Activated CD4-positive, CD25-positive, alpha-beta regulatory T cell treated with anti-CD3 and anti-CD28 coated beads, Interleukin-2, amount 50 U/mL, for 72 hours (primary cell): ENCODE measurements around the gene NIPA2.

Source experiments
- DNase-seq: peaks from one replicate; pipeline ENCODE4 v3.0.0; 2021

The NIPA2 gene

DNA sequence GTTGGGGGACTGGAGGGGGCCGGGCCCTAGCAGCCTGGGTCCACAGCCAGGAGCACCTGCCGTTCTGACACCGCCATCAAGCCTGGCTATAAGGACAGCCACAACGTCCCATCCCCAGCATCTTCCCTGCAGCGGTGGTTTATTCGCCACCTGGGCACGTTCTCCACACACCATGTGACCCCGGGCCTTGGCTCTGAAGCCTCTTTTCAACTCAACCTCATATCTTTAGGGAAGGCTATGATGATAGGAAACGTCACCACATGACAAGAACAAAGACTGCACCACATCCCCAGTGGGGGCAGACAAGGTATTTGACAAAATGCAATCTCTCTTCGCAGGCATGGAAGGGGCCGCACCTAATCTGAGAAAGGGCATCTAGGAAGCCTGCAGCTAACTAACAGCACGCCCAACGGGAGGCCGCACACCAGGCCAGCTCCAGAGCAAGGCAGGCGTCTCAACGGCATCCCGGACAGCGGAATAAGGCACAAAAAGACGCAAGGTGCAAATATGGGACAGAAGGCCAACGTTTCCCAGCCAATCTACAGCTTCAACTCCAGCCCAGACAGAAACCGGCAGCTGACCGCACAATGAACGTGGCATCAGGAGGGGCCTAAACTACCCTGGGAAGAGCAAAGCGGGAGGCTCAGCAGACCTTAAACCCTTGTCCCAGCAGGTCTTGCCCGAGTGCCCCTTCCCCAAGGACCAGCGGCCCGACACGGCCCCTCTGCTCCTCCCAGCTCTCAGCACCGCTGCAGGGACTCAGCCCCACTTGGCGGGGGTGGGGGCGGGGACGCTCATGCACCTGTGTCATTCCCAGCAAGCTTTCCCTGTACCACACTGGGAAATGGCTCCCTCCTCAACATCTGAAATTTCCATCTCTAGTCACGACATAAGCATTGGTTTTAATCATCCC lies 41.9 kb downstream of the NIPA2 start:
- DNase-seq: no peak

DNA sequence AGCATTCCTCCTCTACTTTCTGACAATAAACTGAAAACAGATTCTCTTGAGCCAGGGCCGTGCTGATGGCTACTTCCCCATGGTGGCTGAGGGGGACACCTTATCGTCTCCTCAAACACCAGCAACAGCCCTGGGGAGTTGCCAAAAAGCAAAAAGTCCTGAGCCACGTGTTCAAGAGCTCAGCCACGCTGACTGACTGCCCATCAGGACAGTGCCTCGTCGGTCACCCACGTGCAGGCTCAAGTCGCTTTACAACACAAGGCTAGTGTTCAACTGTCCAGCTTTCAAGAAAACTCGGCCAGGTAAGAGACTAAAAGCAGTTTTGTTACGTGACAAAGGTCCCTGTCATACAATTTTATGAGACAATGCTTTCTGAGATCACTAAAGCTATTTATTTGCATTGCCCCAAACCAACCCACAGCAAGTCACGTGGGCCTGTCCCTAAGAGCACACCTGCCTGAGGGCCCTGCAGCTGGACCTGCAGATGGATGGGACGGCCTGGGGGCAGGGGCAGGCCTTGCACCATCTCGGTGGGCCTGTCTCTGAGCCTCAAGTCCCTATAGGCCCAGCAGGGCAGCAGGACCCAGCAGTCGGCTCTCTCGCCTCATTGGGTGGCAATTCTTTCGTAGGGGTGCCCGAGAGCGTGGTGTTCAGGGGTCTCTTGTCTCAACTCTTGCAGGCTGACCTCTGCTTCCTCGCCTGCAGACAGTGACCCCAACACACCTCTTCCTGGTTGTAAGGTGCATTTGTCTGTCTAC lies 42.7 kb downstream of the NIPA2 start:
- no peak for DNase-seq

- DNase-seq: no peak
Observed at GRCh38 chr15:22881739-22882440, 43.4 kb downstream of the NIPA2 start.

- no peak for DNase-seq
Observed at GRCh38 chr15:22883196-22883595, 44.7 kb downstream of the NIPA2 start.

- DNase-seq: no peak
Observed at GRCh38 chr15:22884344-22884743, 45.9 kb downstream of the NIPA2 start.

DNA sequence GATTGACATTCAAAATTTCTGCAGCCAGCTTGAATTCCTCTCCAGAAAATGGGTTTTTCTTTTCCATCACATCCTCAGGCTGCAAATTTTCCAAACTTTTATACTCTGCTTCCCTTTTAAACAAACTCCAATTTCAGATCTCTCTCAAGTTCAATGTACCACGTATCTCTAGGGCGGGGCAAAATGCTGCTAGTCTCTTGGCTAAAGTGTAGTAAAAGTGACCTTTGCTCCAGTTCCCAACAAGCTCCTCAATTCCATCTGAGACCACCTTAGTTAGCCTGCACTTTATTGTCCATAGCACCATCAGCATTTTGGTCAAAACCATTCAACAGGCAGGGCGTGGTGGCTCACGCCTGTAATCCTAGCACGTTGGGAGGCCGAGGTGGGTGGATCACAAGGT lies 46.7 kb downstream of the NIPA2 start:
- no peak for DNase-seq

DNA sequence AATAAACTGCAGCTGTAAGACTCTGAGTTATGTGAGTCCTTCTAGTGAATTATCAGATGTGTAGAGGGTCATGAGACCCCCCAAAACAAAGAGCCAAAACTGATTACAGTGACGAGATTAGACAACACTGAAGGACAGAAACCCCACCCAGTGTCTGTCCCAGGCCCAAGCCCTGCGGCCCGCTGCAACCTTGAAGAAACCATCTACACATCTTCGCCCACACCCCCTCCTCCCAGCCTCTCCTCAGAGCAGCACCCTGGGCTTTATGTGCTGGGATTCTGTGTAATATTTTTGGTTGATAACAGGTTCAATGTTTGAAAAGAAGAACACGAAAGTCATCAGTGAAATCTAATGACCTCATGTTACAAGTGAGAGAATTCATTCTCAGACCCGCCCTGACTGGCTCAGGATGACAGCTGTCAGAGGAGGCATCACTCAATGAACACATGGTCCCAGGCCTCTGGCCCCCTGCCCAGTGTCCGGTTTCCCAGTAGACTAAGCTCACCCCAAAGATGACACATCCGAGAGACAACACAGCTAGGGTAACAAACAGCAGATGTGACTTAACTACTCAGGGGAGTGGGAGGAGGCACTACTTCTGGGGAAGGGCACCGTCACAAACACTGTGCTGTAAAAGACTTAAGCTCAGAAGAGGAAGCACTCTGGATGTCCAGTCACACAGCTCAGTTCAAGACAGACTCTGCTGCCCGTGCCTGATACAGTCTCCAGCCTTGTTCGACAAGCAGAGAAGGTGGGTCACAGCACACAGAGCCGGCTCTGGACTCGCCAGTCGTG lies 48.9 kb downstream of the NIPA2 start:
- no peak for DNase-seq

DNA sequence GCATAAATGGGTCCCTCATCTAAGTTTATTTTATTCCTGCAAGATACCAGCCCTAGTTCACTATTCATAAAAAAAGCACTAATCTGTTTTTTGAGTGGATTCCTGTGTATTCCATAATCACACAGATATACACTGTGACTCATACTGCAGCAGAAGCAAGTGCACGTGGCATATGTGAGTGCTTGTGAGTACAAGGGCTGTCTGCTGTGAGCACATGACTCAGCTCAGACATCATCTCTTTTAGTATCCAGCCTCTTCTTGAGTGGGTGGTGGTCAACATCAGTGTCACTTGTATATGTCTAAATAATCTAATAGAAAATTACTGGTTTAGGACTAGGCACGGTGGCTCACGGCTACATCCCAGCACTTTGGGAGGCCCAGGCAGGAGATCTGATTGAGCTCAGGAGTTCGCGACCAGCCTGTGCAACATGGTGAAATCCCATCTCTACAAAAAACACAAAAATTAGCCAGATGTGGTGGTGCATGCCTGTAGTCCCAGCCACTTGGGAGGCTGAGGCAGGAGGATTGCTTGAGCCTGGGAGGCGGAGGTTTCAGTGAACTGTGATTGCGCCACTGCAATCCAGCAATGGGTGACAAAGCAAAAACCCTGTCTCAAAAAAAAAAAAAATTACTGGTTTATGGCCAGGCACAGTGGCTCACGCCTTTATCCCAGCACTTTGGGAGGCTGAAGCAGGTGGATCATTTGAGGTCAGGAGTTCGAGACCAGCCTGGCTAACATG lies 49.8 kb downstream of the NIPA2 start:
- DNase-seq: no peak

- no peak for DNase-seq
Observed at GRCh38 chr15:22889146-22889818, 50.8 kb downstream of the NIPA2 start.

- DNase-seq: no peak
Observed at GRCh38 chr15:22890296-22890695, 51.8 kb downstream of the NIPA2 start.

GRCh38 chr15:22891426-22892210 lies 53.2 kb downstream of the NIPA2 start:
- no peak for DNase-seq

DNA sequence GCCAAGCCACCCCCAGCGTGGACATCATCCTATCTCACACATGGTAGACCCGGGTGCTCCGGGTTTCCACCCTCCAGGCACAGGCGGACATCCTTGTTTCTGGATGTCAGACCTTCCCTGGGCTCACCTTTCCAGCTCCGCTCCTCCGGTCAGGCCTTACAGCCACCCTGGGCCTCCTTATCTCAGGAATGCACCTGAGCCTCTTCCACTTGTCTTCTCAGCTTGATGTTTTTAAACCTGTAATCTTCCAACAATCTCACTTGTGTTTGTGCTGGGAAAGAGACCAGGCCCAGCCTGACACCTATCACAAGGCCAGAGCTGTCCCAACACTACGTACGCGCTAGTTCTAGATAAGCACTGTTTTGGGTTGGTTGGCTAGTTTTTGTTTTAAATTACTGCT lies 53.9 kb downstream of the NIPA2 start:
- DNase-seq: no peak

- no peak for DNase-seq
Observed at GRCh38 chr15:22893081-22893480, 54.6 kb downstream of the NIPA2 start.

DNA sequence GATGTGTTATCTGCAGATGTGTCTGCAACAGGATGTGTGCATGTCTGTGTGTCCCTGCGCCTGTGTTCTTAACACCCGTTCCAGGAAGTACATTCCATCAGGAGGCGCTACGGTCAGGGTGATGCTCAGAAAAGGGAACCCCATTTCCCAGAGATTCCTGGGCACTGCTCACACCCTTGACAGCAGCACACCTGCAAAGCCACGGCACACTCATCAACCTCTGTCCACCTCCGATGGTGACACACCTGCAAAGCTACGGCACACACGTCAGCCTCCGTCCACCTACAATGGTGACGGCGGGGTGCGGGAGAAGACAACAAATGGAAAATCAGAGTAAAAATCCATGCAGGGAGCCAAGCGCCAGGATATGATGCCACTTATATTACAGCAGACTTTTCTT lies 55.4 kb downstream of the NIPA2 start:
- DNase-seq: no peak

DNA sequence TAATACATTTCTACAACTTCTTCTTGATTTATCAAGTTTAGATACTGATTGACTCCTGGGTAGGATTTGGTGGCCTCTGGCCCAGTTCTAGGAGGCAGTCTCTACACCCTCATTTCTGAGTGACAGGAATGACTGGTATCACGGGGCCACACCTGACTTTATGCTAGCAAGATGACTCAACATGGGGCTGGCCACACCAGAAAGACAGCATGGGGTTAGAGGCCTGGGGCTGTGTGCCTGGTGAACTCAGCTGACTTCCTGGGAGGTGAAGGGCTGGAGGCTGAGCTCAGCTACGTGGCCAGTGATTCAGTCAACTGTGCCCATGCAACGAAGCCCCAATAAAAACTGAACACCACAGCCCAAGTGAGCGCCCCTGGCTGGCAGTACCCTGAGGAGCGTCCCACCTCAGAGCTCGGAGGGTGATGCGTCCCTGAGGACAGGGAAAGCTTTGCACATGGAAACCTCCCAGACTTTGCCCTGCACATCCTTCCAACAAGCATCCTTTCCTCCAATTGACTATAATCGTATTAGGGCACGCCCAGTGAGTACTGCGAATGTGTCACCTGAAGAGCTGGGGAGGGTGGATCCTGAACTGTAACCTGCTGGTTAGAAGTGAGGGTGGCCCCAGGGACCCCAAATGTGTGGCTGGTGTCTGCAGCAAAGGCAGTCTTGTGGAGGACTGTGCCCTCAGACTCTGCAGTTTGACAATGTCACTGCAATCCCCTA lies 57.2 kb downstream of the NIPA2 start:
- no peak for DNase-seq

DNA sequence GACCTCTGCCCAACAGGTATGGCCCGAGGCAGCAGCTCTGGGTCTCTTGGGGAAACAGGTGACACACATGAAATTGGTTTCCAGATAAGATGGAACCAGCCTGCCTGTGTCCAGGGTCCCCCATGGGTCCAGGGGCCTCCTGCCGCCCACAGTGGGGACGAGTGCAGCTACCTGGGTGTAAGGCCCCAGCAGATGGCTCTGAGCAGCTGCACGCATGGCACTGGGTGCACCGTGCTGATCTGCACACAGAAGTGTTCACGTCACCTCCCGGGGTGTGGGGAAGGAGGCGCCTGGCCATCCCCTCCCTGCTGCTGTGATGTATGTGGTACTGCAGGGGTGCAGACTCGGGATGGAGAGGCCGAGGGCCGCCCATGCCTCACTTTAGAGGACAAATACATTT lies 63.6 kb downstream of the NIPA2 start:
- DNase-seq: no peak

DNA sequence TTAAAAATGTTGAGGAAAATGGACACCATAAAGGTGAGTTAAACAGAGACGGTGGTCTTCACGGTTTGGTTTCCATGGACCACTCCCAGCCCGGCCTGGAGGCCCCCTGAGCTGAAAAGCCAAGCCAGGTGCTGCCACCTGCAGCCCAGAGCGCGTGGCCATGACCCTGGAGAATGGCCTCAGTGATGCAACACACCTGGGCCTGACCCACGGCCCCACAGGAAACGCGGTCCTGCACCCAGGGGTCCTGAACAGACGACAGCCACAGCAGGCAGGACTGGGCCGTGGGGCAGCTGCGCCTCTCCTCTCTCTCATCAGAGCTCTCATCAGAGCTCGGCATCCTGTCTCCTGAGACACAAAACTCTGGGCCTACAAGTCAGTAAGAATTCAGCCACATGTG lies 64.1 kb downstream of the NIPA2 start:
- no peak for DNase-seq

- no peak for DNase-seq
Observed at GRCh38 chr15:22902981-22903380, 64.5 kb downstream of the NIPA2 start.

GRCh38 chr15:22903427-22903826 lies 65.0 kb downstream of the NIPA2 start:
- DNase-seq: no peak
